HG03442 (cell line): Measurements from ENCODE around the gene STX11.
"Not testable (repeated sequence)": the region's sequence is repeated elsewhere in the genome, so short reads cannot be mapped to it uniquely, and the experiment has no call there.

ENCODE experiments used
- ATAC-seq: cut with Tn5 transposase; IDR thresholded peaks from one replicate; pipeline ENCODE4 v1.9.1; 2021; ENCODE audit warnings: mild to moderate bottlenecking, moderate library complexity; ENCODE audit not compliant: unreplicated experiment

The STX11 gene

GRCh38 chr6:144149894-144150709 is at the start of gene STX11:
Gene STX11 (plus strand): TSS chr6:144150517. CDS start chr6:144186628, 36,111 bp downstream.
- peak; percentile 56 for ATAC-seq

- ATAC-seq: no peak
Measured at GRCh38 chr6:144103026-144103563, 47.2 kb upstream of the STX11 start.

- no peak for ATAC-seq
Measured at GRCh38 chr6:144104488-144104887, 45.8 kb upstream of the STX11 start.

- ATAC-seq: peak; percentile 90
Measured at GRCh38 chr6:144104898-144105487, 45.3 kb upstream of the STX11 start.

GRCh38 chr6:144106206-144106605 is 44.1 kb upstream of the STX11 start:
- no peak for ATAC-seq

GRCh38 chr6:144110210-144110609 is 40.1 kb upstream of the STX11 start:
- ATAC-seq: no peak

- ATAC-seq: no peak
Measured at GRCh38 chr6:144113366-144113765, 37.0 kb upstream of the STX11 start.

- ATAC-seq: no peak
Measured at GRCh38 chr6:144115219-144115618, 35.1 kb upstream of the STX11 start.

GRCh38 chr6:144119376-144119775 is 30.9 kb upstream of the STX11 start:
- ATAC-seq: no peak

- no peak for ATAC-seq
Measured at GRCh38 chr6:144122861-144123260, 27.5 kb upstream of the STX11 start.

- no peak for ATAC-seq
Measured at GRCh38 chr6:144123421-144123820, 26.9 kb upstream of the STX11 start.

GRCh38 chr6:144123836-144124235 is 26.5 kb upstream of the STX11 start:
- no peak for ATAC-seq

GRCh38 chr6:144127097-144127496 is 23.2 kb upstream of the STX11 start:
- peak; percentile 45 for ATAC-seq

GRCh38 chr6:144129469-144129868 is 20.8 kb upstream of the STX11 start:
- ATAC-seq: no peak

GRCh38 chr6:144131248-144131709 is 19.0 kb upstream of the STX11 start:
- no peak for ATAC-seq

- ATAC-seq: not testable (repeated sequence)
Measured at GRCh38 chr6:144132167-144132690, 18.1 kb upstream of the STX11 start.

- no peak for ATAC-seq
Measured at GRCh38 chr6:144133225-144133821, 17.0 kb upstream of the STX11 start.

GRCh38 chr6:144134176-144134575 is 16.1 kb upstream of the STX11 start:
- ATAC-seq: no peak

GRCh38 chr6:144134737-144135136 is 15.6 kb upstream of the STX11 start:
- no peak for ATAC-seq

- ATAC-seq: no peak
Measured at GRCh38 chr6:144138542-144138941, 11.8 kb upstream of the STX11 start.

GRCh38 chr6:144139817-144140216 is 10.5 kb upstream of the STX11 start:
- no peak for ATAC-seq
